ENCODE results near the gene NXF1. TPM values are rescaled to one million over a fixed set of nuclear protein-coding genes. Genes with fewer than 3 reads are reported as not detected.

NXF1 gene
- total RNA-seq = 100 to 1,000 TPM in 1 of 4 donors, 10 to 100 TPM in 3; 56.6 to 114 (median 79.6) TPM

DNA sequence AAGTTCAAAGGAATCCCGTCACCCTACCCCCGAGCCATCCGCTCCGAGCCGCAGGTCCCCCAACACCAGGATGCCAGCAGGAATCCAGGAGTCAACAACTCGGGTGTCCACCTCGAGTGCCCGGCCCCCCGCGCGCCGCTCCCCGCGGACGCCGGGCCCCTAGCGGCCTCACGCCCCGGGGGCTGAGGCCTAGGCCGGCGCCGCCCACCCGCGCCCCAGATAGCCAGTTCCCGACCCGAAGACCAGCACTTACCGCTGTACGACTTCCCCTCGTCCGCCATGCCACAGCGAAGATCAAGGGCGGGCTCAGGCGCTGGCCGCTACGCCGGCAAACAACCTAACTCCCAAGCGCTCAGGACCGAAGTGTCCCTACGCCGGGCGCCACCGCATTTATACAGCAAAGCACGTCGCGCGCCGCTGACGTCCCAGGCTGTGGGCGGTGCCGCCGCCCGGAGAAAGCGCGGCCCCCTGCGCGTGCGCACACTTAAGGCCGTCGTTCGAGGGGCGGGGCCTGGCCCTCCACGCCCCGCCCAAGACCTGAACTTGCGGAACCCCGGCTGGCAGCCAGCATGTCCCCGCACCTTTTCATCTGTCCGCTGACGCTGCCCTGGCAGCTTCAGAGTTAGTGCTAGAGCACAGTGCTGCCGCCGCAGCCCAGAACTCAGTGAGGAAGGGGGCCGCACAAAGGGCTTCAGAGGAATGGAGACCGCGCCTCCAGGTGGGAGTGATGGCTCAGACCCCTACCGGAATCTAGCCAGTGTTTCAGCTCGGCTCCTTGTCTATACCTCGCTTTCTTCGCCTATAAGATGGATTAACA, at the start of gene NXF1:
Gene NXF1, minus strand, starts transcription at position 365 of the 817 bp plus-strand sequence. Its CDS starts 84 bp downstream, at position 281.
- DNase-seq (ENCODE audit: low spot score in 2 of 2) = peak; percentile 92 to 99
- H3K4me3 ChIP-seq (ENCODE audit: low read depth, poor library complexity, severe bottlenecking) = peak within 1 kb of the TSS; percentile 97
- 0 to 1% methylated on average over 26 to 45 of the region's 77 CpGs for WGBS, 2 donors
- peak in 1 of 2 donors; percentile 96 for TF ChIP-seq POLR2A (IDR thresholded peaks at IDR 0.05)
- TF ChIP-seq, protein P1, sequence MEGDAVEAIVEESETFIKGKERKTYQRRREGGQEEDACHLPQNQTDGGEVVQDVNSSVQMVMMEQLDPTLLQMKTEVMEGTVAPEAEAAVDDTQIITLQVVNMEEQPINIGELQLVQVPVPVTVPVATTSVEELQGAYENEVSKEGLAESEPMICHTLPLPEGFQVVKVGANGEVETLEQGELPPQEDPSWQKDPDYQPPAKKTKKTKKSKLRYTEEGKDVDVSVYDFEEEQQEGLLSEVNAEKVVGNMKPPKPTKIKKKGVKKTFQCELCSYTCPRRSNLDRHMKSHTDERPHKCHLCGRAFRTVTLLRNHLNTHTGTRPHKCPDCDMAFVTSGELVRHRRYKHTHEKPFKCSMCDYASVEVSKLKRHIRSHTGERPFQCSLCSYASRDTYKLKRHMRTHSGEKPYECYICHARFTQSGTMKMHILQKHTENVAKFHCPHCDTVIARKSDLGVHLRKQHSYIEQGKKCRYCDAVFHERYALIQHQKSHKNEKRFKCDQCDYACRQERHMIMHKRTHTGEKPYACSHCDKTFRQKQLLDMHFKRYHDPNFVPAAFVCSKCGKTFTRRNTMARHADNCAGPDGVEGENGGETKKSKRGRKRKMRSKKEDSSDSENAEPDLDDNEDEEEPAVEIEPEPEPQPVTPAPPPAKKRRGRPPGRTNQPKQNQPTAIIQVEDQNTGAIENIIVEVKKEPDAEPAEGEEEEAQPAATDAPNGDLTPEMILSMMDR (IDR thresholded peaks at IDR 0.05) = no peak
- intact Hi-C loops (cut with DNase I; ENCODE audit: low total_unique reads) = no loop called here

DNA sequence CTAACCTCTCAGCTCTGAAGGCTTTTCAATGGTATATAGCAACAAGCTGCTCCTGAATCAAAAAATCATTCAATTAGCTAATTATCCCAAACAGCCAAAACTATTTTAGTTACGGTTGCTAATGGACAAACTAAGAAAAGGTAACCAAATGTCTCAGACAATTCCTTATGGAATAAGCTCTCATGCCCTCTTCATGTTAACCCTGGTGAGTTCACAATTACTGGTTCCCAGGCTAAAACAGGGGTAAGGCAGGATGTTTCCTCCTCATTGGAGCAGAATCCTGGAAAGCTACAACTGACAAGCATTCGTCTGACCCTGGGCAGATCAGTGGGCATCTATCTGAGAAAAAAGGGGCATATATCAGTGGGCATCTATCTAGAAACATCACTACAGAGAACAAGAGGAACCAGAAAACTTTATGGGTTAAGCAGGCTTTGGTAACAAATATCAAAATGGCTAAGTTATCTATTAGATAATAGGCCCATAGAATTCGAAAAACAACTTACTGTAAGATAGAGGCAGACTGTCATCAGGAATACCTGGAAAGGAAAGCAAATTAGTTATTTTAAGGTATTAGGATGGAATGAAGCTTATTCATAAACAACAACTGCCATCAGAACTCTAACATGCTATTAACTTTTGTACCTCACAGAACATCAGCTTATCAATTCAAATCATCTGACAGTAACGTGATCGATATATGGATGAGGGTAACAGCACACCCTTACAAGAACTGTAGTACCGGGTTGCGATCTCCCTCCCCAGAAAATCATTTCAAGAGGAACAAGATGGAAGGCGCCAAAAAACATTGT, 49.0 kb upstream of the NXF1 start:
- no peak for DNase-seq (ENCODE audit: low spot score in 2 of 2)
- intact Hi-C loops (cut with DNase I; ENCODE audit: low total_unique reads) = loop anchor here (10.0 kb wide), 1 partner anchor 59 kb away; the partner anchor contains the start of gene TMEM223
- WGBS, 2 donors = 14 to 20% methylated on average over 8 of the region's 8 CpGs
- TF ChIP-seq, protein P1 (IDR thresholded peaks at IDR 0.05) = no peak
- no peak for TF ChIP-seq POLR2A (IDR thresholded peaks at IDR 0.05)
- peak overlapping the region; percentile 96 for H3K4me3 ChIP-seq (ENCODE audit: low read depth, poor library complexity, severe bottlenecking)

DNA sequence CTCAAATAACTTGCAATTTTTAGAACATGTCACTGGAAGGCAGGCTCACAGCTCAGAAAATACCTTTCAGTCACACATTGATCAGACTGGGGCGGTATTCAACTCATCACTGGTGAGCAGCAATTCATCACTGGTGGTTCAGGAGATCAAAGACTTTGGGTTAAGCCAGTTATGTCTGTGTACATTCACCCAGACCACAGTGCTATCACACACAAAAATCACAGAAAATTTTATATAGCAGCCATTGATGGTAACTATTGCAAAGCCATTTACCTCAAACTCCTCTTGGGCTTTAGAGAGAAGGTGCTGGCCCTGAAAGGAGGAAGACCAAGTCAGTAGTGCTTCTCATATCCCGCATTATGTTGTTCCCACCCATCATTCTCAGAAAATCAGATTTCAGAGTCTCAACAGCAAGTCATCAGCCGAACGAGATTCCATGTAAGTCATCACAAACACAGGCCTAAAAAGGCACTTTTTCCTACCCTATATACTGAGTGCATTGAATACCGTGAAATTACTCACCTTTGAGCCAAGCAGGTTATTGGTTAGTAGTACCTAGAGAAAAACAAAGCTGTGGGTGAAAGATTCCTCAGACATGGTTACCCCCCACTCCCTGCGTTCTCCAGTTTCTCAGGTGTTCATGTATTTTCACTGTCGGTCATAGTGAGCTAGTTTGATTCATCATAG, 48.2 kb upstream of the NXF1 start:
- H3K4me3 ChIP-seq (ENCODE audit: low read depth, poor library complexity, severe bottlenecking) = no peak overlapping the region
- intact Hi-C loops (cut with DNase I; ENCODE audit: low total_unique reads) = loop anchor here (10.0 kb wide), 1 partner anchor 59 kb away; the partner anchor contains the start of gene TMEM223
- 53 to 58% methylated on average over 7 of the region's 7 CpGs for WGBS, 2 donors
- no peak for DNase-seq (ENCODE audit: low spot score in 2 of 2)
- no peak for TF ChIP-seq POLR2A (IDR thresholded peaks at IDR 0.05)

DNA sequence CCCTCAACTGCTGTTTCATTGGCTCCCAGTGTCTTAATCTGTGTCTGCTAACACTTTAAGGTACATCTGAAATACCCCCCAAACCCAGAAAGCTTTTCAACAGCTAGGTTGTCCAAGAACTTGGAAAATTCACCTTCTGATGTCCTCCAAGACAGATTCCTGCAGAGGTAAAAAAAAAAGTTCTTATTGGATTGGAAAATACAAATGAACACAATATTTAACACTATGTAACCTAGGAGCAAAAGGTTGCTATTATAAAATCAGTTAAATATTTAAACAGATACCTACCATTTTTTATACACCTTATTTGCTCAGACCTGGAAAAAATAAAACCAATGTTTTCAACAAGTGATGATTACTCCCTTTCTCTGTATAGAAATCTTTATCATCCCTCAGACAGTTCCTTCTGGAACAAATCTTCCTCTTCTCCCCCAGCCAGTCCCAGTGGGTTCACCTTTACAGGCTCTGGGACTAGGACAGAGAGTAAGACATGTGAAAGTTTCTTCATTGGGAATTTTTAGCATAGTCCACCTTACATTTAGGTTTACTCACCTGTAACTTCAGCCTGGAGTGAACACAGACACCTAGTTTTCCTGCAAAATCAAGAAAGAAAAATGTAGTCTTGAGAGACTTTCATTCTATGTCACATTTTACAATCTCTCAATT, 47.4 kb upstream of the NXF1 start:
- no peak for TF ChIP-seq POLR2A (IDR thresholded peaks at IDR 0.05)
- TF ChIP-seq, protein P1 (IDR thresholded peaks at IDR 0.05) = no peak

DNA sequence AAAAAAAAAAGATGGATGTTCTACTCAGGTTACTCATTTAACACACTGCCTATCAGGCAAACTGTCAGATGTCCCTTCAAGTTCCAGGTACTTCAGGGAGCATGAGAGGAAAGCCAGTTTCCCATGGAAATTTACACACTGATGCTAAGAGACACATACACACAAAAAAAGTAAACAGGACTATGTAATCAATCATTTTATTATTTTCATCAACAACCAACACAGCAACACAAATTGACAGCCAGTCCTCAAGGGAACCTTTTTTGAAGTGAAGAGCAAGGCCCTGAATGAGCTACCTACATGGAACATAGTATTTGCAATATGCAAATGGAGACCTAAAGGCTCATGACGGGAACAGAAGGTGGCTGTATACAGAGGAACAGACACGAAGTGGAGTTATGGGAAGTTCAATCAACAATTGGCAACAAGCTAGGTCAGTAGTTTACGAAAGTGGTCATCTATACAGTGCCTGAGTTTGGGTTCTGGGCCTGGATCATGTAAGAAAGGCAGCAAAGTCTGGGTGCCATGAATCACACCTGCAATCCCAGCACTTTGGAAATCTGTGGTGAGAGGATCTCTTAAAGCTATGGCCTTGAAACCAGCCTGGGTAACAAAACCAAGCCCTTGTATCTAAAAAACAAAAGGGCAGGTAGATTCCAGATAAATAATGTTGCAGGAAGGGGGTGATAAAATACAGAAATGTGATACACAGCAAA, 46.7 kb upstream of the NXF1 start:
- DNase-seq (ENCODE audit: low spot score in 2 of 2) = no peak
- intact Hi-C loops (cut with DNase I; ENCODE audit: low total_unique reads) = loop anchor here (10.0 kb wide), 1 partner anchor 57 kb away; the partner anchor contains the start of gene TMEM223
- H3K4me3 ChIP-seq (ENCODE audit: low read depth, poor library complexity, severe bottlenecking) = no peak overlapping the region
- no peak for TF ChIP-seq POLR2A (IDR thresholded peaks at IDR 0.05)
- TF ChIP-seq, protein P1 (IDR thresholded peaks at IDR 0.05) = no peak
- 45 to 60% methylated on average over 3 of the region's 3 CpGs for WGBS, 2 donors

More for the DNA sequence above, 47.4 kb upstream of the NXF1 start:
- no peak overlapping the region for H3K4me3 ChIP-seq (ENCODE audit: low read depth, poor library complexity, severe bottlenecking)
- intact Hi-C loops (cut with DNase I; ENCODE audit: low total_unique reads) = loop anchor here (10.0 kb wide), 1 partner anchor 58 kb away; the partner anchor contains the start of gene TMEM223
- DNase-seq (ENCODE audit: low spot score in 2 of 2) = no peak

Data from lower leg skin (tissue), 4 donors.